Fibroblast of skin of abdomen (primary cell): ENCODE results near the gene LGALS7B. TPM values are rescaled to one million over a fixed set of nuclear protein-coding genes. Genes with fewer than 3 reads are reported as not detected.
"Not testable (repeated sequence)": the region's sequence is repeated elsewhere in the genome, so short reads cannot be mapped to it uniquely, and the experiment has no call there.

ENCODE experiments used
- DNase-seq: peaks from one replicate; pipeline ENCODE4 v3.0.0-alpha.2; 2013
- polyA plus RNA-seq, 2 experiments: library from polyadenylated mRNA; unstranded; fragments of 120-200 nt; gene quantifications; one replicate each; pipeline ENCODE4 v1.2.1, GENCODE V29; 2013; ENCODE audit not compliant: insufficient read length in 2 of 2

LGALS7B gene
- polyA plus RNA-seq (2013, experiment 1 of 2; ENCODE audit: insufficient read length) = not detected
- not detected for polyA plus RNA-seq (2013, experiment 2 of 2; ENCODE audit: insufficient read length)

- DNase-seq = no peak
Measured at GRCh38 chr19:38788478-38789243, at the start of gene LGALS7B. Gene LGALS7B (plus strand): TSS chr19:38789200. CDS start chr19:38789227, 27 bp downstream.

GRCh38 chr19:38739440-38740256 lies 49.4 kb upstream of the LGALS7B start:
- no peak for DNase-seq

- DNase-seq = no peak
Measured at GRCh38 chr19:38740257-38740592, 48.8 kb upstream of the LGALS7B start.

GRCh38 chr19:38740932-38741331 lies 48.1 kb upstream of the LGALS7B start:
- no peak for DNase-seq

- DNase-seq = no peak
Measured at GRCh38 chr19:38741670-38742069, 47.3 kb upstream of the LGALS7B start.

GRCh38 chr19:38742296-38742695 lies 46.7 kb upstream of the LGALS7B start:
- no peak for DNase-seq

- no peak for DNase-seq
Measured at GRCh38 chr19:38742906-38743305, 46.1 kb upstream of the LGALS7B start.

GRCh38 chr19:38743394-38744297 lies 45.4 kb upstream of the LGALS7B start:
- DNase-seq = no peak

GRCh38 chr19:38744298-38744681 lies 44.7 kb upstream of the LGALS7B start, which contains the start of gene CAPN12:
Gene CAPN12 (minus strand): TSS chr19:38744474. CDS start chr19:38744165, 309 bp downstream.
- DNase-seq = no peak

GRCh38 chr19:38744874-38745273 lies 44.1 kb upstream of the LGALS7B start:
- DNase-seq = no peak

- DNase-seq = no peak
Measured at GRCh38 chr19:38745316-38745715, 43.7 kb upstream of the LGALS7B start.

- DNase-seq = not testable (repeated sequence)
Measured at GRCh38 chr19:38753783-38754182, 35.2 kb upstream of the LGALS7B start.

GRCh38 chr19:38754196-38754595 lies 34.8 kb upstream of the LGALS7B start:
- DNase-seq = not testable (repeated sequence)

- no peak for DNase-seq
Measured at GRCh38 chr19:38759590-38760003, 29.4 kb upstream of the LGALS7B start.

GRCh38 chr19:38760805-38761517 lies 28.0 kb upstream of the LGALS7B start:
- not testable (repeated sequence) for DNase-seq

GRCh38 chr19:38761884-38762389 lies 27.1 kb upstream of the LGALS7B start:
- not testable (repeated sequence) for DNase-seq

- DNase-seq = no peak
Measured at GRCh38 chr19:38763795-38764220, 25.2 kb upstream of the LGALS7B start.

- no peak for DNase-seq
Measured at GRCh38 chr19:38765214-38765613, 23.8 kb upstream of the LGALS7B start.

- DNase-seq = no peak
Measured at GRCh38 chr19:38766276-38767047, 22.5 kb upstream of the LGALS7B start.

- peak; percentile 65 for DNase-seq
Measured at GRCh38 chr19:38769635-38770211, 19.3 kb upstream of the LGALS7B start.
